Gastroesophageal sphincter (tissue), 4 donors: Measurements from ENCODE around the gene HTRA3. TPM values are rescaled to one million over a fixed set of nuclear protein-coding genes. Genes with fewer than 3 reads are reported as not detected.
A peak's percentile ranks its signal among the peaks of the same experiment; 100 is the strongest.

Source experiments
- ATAC-seq: fragments of 150-250 bp; one replicate; pipeline ENCODE4 v1.9.1; 2016; ENCODE audit warnings: mild to moderate bottlenecking, moderate library complexity
- H3K27ac ChIP-seq, 4 donors: fragments of 200-600 bp; sonication (generic) in 3 of 4; 1 replicate in 3 of 4; 2 replicates in 1 of 4; pipeline ENCODE4 v1.5.1; 2016 to 2019
- H3K27me3 ChIP-seq: fragments of 200-600 bp; sonication (generic); one replicate; pipeline ENCODE4 v1.5.1; 2019
- H3K36me3 ChIP-seq, 2 donors: fragments of 200-600 bp; sonication (generic); one replicate each; pipeline ENCODE4 v1.5.1; 2019; ENCODE audit warnings: control low read depth in 1 of 2
- H3K4me1 ChIP-seq, 3 donors: fragments of 200-600 bp; sonication (generic); 1 replicate in 2 of 3; 2 replicates in 1 of 3; pipeline ENCODE4 v1.5.1; 2016 to 2019; ENCODE audit warnings: control low read depth in 2 of 3
- H3K4me3 ChIP-seq, 2 donors: fragments of 200-600 bp; sonication (generic); one replicate each; pipeline ENCODE4 v1.5.1; 2019; ENCODE audit warnings: mild to moderate bottlenecking in 1 of 2, moderate library complexity in 1 of 2
- H3K9me3 ChIP-seq, 3 donors: fragments of 200-600 bp; sonication (generic); one replicate each; pipeline ENCODE4 v1.5.1; 2017 to 2019; ENCODE audit warnings: control low read depth in 2 of 3
- EP300 ChIP-seq: sonication (generic); formaldehyde crosslinking; IDR thresholded peaks from one replicate; pipeline ENCODE4 v1.6.1; 2017; ENCODE audit warnings: antibody characterized with exemption, mild to moderate bottlenecking
- POLR2A ChIP-seq, 2 donors: fragments of 450-650 bp; IDR thresholded peaks; one replicate each; pipeline ENCODE4 v1.6.1; 2017; ENCODE audit warnings: antibody characterized with exemption in 2 of 2, mild to moderate bottlenecking in 2 of 2, moderate library complexity in 1 of 2
- POLR2AphosphoS5 ChIP-seq: sonication (generic); formaldehyde crosslinking; IDR thresholded peaks from one replicate; pipeline ENCODE4 v1.6.1; 2017; ENCODE audit warnings: antibody characterized with exemption
- WGBS, 2 donors: methylation state at CpG; one replicate each; pipeline ENCODE4 v1.1.5; 2018; ENCODE audit warnings: low coverage in 1 of 2; 5-methylcytosine and 5-hydroxymethylcytosine counted together
- total RNA-seq, 4 donors: library from RNA; depleted of rRNA; stranded (reverse); fragments of >200 nt; gene quantifications; one replicate each; pipeline ENCODE4 v1.1.0, GENCODE V29; 2016
- TF ChIP-seq, protein P1 (sequence below), 4 experiments: fragments of 200-600 bp in 2 of 4; fragments of 450-650 bp in 2 of 4; sonication (generic) in 1 of 4; IDR thresholded peaks; one replicate each; pipeline ENCODE4 v1.5.1; 2017 to 2019; ENCODE audit warnings: antibody characterized with exemption in 4 of 4, mild to moderate bottlenecking in 2 of 4, moderate library complexity in 2 of 4

HTRA3 gene
- total RNA-seq, 4 donors from 2014 or later: 30.2 to 80.5 (median 59.9) TPM

DNA sequence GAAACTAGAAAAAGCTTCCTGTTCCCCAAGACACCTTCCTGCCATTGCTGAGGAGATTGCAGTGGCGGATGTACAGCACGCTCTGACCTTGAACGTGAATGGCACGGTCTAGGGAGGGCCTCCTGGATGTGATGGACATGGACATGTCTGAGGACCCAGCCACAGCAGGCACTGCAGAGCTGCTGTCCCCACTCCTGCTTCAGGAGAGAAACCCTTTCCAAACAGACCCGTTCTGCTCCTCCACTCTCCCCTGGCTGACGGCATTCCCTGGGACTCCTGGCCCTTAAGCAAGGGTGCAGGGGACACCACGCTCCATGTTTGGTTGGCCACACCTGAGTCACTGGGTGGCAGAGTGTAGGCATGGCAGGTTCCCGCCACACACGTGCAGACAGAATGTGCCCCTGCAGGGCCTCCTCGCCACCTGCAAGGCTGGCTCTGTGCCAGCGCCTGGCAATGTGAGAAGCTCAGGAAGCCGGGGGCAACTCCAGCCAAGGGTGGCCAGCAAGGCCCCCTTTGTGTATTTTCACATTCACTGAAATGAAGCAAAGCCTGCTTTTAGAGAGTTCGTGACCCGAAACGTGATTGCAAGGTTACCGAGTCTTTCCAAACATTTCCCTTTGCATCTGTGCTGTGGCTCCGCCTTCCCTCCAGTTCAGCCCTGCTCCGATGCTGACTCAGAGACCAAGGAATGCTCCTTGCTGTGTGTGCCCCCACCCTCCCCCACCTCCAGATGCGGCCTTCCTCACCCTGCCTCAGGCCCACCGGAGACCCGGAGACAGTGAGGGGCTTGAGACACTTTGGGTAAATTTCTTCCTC, 46.1 kb downstream of the HTRA3 start:
- Histone ChIP-seq H3K4me1 (peaks cover 7 to 44% (median 22%) of the 10 kb centered on the region in 3 donors), H3K36me3 (no peaks in the 10 kb centered on the region), H3K4me3 (no peak overlapping the region), H3K27ac (peak overlapping the region in 3 of 4 donors; percentile 27 to 73 (median 70)), H3K27me3 (no peaks in the 10 kb centered on the region), H3K9me3 (peaks cover 0 to 12% (median 0%) of the 10 kb centered on the region in 3 donors)
- peak; percentile 80 for ATAC-seq
- WGBS, 2 donors: 16% methylated on average over 11 of the region's 21 CpGs; no CpG with 5 or more reads in 1 of the 2 donors
- TF ChIP-seq POLR2AphosphoS5 (peak; percentile 50), EP300 (no peak)
- TF ChIP-seq, protein P1, sequence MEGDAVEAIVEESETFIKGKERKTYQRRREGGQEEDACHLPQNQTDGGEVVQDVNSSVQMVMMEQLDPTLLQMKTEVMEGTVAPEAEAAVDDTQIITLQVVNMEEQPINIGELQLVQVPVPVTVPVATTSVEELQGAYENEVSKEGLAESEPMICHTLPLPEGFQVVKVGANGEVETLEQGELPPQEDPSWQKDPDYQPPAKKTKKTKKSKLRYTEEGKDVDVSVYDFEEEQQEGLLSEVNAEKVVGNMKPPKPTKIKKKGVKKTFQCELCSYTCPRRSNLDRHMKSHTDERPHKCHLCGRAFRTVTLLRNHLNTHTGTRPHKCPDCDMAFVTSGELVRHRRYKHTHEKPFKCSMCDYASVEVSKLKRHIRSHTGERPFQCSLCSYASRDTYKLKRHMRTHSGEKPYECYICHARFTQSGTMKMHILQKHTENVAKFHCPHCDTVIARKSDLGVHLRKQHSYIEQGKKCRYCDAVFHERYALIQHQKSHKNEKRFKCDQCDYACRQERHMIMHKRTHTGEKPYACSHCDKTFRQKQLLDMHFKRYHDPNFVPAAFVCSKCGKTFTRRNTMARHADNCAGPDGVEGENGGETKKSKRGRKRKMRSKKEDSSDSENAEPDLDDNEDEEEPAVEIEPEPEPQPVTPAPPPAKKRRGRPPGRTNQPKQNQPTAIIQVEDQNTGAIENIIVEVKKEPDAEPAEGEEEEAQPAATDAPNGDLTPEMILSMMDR (IDR thresholded peaks at IDR 0.05): peak in 2 of 4 experiments; percentile 14 to 24

DNA sequence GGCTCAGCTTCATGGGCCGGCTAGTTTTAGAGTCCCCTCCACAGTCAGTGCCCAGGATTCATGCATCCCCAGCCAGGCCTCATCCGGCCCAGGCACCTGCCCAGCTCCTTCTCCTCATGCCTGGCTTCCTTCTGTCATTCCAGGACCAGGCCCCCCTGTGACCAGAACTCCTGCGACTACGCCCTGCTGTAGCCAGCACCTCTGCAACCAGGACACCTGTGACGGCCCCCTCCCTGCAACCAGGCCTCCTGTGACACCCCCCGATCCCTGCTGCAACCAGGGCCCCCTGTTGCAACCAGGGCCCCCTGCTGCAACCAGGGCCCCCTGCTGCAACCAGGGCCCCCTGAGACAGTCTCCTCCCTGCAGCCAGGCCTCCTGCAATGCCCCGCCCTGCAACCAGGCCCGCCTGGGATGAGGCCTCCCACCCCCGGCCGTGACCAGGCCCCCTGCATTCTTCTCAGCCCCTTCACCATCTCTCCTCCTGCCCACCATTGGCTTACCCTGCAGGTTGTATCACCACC, 46.8 kb downstream of the HTRA3 start:
- Histone ChIP-seq H3K4me1 (peaks cover 7 to 50% (median 22%) of the 10 kb centered on the region in 3 donors), H3K27me3 (no peaks in the 10 kb centered on the region), H3K4me3 (no peak overlapping the region), H3K36me3 (no peaks in the 10 kb centered on the region), H3K9me3 (peaks cover 0 to 12% (median 0%) of the 10 kb centered on the region in 3 donors), H3K27ac (peak overlapping the region in 3 of 4 donors; percentile 27 to 73 (median 70))
- WGBS, 2 donors: 67 to 80% methylated on average over 1 to 4 of the region's 10 CpGs
- TF ChIP-seq, protein P1 (IDR thresholded peaks at IDR 0.05): no peak
- no peak for TF ChIP-seq POLR2AphosphoS5
- no peak for TF ChIP-seq POLR2A (IDR thresholded peaks at IDR 0.05)
- TF ChIP-seq EP300: no peak
- no peak for ATAC-seq

DNA sequence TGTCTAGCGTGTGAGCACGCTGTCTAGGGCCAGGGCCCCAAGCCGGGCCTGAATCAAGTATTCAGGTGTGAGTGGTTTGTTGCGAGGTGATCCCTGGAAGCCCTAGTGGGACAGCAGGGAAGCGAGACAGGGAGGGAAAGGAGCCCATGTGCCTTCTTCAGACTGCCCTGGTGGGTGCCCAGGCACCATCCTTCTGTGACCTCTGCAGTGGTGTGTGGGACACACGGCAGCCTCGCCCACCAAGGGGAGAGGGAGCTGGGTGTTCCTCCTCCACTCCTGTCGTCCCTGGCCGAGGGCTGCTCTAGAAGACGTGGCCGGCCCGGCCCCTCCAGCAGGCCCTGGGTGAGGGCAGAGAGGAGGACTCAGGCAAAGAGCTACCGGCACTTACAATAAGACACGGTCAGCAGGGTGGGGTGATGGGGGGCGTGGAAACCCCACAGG, 47.4 kb downstream of the HTRA3 start:
- 76 to 83% methylated on average over 2 to 3 of the region's 15 CpGs for WGBS, 2 donors
- no peaks in the 10 kb centered on the region for H3K27me3 ChIP-seq
- TF ChIP-seq POLR2A (IDR thresholded peaks at IDR 0.05): no peak
- no peak for TF ChIP-seq EP300
- TF ChIP-seq, protein P1 (IDR thresholded peaks at IDR 0.05): no peak
- ATAC-seq: no peak
- peak overlapping the region in 2 of 4 donors; percentile 3 to 70 for H3K27ac ChIP-seq
- peaks cover 7 to 50% (median 22%) of the 10 kb centered on the region in 3 donors for H3K4me1 ChIP-seq
- H3K36me3 ChIP-seq: no peaks in the 10 kb centered on the region
- no peak overlapping the region for H3K4me3 ChIP-seq
- peaks cover 0 to 12% (median 0%) of the 10 kb centered on the region in 3 donors for H3K9me3 ChIP-seq

DNA sequence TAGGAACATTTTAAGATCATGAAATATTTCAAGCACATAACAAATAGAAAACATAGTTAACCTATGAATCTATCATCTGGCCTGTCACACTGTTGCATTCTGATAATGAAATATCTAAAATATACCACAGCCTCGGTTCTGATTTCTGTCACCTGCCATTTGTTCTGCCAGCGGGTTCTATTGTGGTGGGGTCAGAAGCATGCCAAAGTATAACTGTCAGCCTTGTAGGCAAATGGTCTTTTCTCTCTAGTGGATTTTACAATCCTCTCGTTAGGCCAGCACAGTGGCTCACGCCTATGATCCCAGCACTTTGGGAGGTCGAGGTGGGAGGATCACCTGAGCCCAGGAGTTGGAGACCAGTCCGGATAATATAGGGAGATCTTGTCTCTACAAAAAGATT, 47.9 kb downstream of the HTRA3 start:
- no peak overlapping the region for H3K4me3 ChIP-seq
- no peaks in the 10 kb centered on the region for H3K27me3 ChIP-seq
- H3K36me3 ChIP-seq: no peaks in the 10 kb centered on the region
- TF ChIP-seq EP300: no peak
- TF ChIP-seq, protein P1 (IDR thresholded peaks at IDR 0.05): no peak
- no peak for TF ChIP-seq POLR2A (IDR thresholded peaks at IDR 0.05)
- TF ChIP-seq POLR2AphosphoS5: no peak
- WGBS, 2 donors: 80% methylated on average over 2 to 4 of the region's 6 CpGs
- H3K27ac ChIP-seq: peak overlapping the region in 1 of 4 donors; percentile 70
- ATAC-seq: no peak
- H3K4me1 ChIP-seq: peaks cover 7 to 50% (median 22%) of the 10 kb centered on the region in 3 donors
- H3K9me3 ChIP-seq: peaks cover 0 to 8% (median 0%) of the 10 kb centered on the region in 3 donors
